ENCODE results near the gene SMIM30.

SMIM30 gene

DNA sequence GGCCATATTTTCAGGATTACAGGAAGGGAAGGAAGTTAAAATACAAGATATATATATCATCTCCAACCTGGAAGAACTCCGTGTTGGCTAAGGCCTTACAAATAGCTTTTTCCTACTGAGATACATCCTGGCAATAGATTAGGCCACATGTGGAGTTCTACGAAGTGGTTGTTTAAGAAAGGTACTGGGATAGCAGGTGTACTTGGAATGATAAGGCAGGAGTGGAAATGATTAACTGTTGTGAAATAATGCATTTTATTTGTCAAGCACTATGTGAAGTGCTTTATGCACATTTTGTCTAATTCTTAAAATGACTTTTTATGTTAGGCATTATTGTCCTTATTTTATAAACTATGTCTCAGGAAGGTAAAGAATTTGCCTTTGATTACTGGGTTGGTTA lies 18.9 kb upstream of the SMIM30 start:
- TF ChIP-seq, protein P1, sequence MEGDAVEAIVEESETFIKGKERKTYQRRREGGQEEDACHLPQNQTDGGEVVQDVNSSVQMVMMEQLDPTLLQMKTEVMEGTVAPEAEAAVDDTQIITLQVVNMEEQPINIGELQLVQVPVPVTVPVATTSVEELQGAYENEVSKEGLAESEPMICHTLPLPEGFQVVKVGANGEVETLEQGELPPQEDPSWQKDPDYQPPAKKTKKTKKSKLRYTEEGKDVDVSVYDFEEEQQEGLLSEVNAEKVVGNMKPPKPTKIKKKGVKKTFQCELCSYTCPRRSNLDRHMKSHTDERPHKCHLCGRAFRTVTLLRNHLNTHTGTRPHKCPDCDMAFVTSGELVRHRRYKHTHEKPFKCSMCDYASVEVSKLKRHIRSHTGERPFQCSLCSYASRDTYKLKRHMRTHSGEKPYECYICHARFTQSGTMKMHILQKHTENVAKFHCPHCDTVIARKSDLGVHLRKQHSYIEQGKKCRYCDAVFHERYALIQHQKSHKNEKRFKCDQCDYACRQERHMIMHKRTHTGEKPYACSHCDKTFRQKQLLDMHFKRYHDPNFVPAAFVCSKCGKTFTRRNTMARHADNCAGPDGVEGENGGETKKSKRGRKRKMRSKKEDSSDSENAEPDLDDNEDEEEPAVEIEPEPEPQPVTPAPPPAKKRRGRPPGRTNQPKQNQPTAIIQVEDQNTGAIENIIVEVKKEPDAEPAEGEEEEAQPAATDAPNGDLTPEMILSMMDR (IDR thresholded peaks at IDR 0.05): no peak
- Histone ChIP-seq H3K4me1 (ENCODE audit: control insufficient read depth in 1 of 2, insufficient read depth in 1 of 2, low read depth in 1 of 2, low read length in 1 of 2) (no peaks in the 10 kb centered on the region), H3K27me3 (no peaks in the 10 kb centered on the region), H3K4me3 (ENCODE audit: low read depth in 1 of 2, low read length in 1 of 2) (no peak overlapping the region), H3K27ac (no peak overlapping the region), H3K9me3 (no peaks in the 10 kb centered on the region), H3K36me3 (no peaks in the 10 kb centered on the region)

DNA sequence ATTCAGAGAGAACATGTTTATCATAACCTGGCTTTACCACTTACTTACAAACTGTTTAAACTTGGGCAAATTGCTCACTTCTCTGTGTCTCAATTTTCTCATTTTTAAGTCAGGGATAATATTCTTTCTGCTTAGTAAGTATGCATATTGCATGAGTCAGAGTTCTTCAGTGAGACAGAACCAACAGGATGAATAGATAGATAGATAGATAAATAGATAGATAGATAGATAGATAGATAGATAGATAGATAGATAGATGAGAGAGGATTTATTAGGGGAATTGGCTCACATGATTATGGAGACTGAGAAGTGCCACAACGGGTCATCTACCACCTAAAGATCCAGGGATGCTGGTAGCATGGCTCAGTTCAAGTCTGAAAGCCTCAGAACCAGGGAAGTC lies 15.7 kb upstream of the SMIM30 start:
- Histone ChIP-seq H3K4me1 (ENCODE audit: control insufficient read depth in 1 of 2, insufficient read depth in 1 of 2, low read depth in 1 of 2, low read length in 1 of 2) (no peaks in the 10 kb centered on the region), H3K27me3 (no peaks in the 10 kb centered on the region), H3K4me3 (ENCODE audit: low read depth in 1 of 2, low read length in 1 of 2) (no peak overlapping the region), H3K36me3 (no peaks in the 10 kb centered on the region), H3K9me3 (no peaks in the 10 kb centered on the region), H3K27ac (no peak overlapping the region)
- TF ChIP-seq, protein P1 (IDR thresholded peaks at IDR 0.05): no peak

DNA sequence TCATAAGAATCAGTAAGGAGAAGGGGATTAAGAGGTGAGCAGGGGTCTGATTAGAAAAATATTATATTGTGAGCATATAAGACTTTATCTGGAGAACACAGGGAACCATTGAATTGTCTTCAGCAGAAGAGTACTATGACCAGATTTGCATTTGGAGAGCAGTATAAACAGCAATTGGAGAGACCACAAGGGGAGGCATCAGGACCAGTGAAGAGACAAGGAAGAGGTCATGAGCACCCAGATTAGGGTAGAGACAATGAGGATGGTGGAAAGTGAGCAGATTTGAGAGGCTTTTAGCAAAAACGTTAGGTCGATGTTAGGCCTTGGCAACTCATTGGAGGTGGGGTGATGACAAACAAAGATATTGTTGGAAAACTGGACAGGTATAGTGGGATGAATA lies 13.0 kb upstream of the SMIM30 start:
- no peak overlapping the region for H3K27ac ChIP-seq
- no peaks in the 10 kb centered on the region for H3K4me1 ChIP-seq (ENCODE audit: control insufficient read depth in 1 of 2, insufficient read depth in 1 of 2, low read depth in 1 of 2, low read length in 1 of 2)
- H3K27me3 ChIP-seq: no peaks in the 10 kb centered on the region
- no peaks in the 10 kb centered on the region for H3K36me3 ChIP-seq
- no peaks in the 10 kb centered on the region for H3K9me3 ChIP-seq
- no peak overlapping the region for H3K4me3 ChIP-seq (ENCODE audit: low read depth in 1 of 2, low read length in 1 of 2)
- TF ChIP-seq, protein P1 (IDR thresholded peaks at IDR 0.05): no peak

DNA sequence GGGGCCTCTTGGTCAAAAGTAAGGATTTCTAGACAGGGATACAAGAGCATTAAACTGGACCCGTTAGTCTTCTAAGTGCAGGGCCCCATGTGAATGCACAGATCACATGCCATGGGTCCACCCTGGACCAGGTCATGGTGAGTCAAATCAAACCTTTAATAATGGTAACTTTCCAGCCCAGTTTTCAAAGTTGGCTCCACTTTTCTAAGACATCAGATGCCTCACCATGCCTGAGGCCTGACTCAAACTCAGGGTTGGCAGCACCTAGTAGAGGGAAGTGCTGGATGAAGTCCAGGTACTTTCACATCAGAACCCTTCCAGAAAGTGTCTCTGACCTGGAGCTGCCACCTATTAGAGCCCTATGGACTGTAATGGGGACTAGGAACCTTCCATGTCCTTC lies 9.7 kb upstream of the SMIM30 start:
- Histone ChIP-seq H3K36me3 (no peaks in the 10 kb centered on the region), H3K27ac (no peak overlapping the region), H3K27me3 (no peaks in the 10 kb centered on the region), H3K4me3 (ENCODE audit: low read depth in 1 of 2, low read length in 1 of 2) (no peak overlapping the region), H3K4me1 (ENCODE audit: control insufficient read depth in 1 of 2, insufficient read depth in 1 of 2, low read depth in 1 of 2, low read length in 1 of 2) (no peaks in the 10 kb centered on the region), H3K9me3 (no peaks in the 10 kb centered on the region)
- TF ChIP-seq, protein P1 (IDR thresholded peaks at IDR 0.05): no peak

DNA sequence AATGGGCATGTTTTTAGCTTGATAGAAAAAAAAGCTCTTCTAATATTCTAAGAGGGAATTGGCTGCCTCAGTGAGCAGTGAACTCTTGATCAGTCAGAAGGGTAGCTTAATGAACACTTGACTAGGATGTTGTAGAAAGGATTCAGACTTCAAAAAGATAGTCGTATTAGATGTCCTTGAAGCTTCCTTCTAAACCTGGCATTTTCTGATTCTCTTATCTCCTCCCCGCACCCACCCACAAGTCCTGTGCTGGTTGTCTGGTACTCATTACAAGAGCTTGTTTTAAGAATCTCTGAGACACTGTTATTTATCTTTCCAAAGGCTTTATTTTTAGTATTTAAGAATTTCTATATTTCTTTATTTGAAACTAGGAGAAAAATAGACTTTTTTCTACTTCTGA lies 7.4 kb upstream of the SMIM30 start:
- TF ChIP-seq, protein P1 (IDR thresholded peaks at IDR 0.05): no peak
- no peak overlapping the region for H3K4me3 ChIP-seq (ENCODE audit: low read depth in 1 of 2, low read length in 1 of 2)
- H3K36me3 ChIP-seq: no peaks in the 10 kb centered on the region
- no peak overlapping the region for H3K27ac ChIP-seq
- no peaks in the 10 kb centered on the region for H3K4me1 ChIP-seq (ENCODE audit: control insufficient read depth in 1 of 2, insufficient read depth in 1 of 2, low read depth in 1 of 2, low read length in 1 of 2)
- no peaks in the 10 kb centered on the region for H3K27me3 ChIP-seq
- H3K9me3 ChIP-seq: no peaks in the 10 kb centered on the region

DNA sequence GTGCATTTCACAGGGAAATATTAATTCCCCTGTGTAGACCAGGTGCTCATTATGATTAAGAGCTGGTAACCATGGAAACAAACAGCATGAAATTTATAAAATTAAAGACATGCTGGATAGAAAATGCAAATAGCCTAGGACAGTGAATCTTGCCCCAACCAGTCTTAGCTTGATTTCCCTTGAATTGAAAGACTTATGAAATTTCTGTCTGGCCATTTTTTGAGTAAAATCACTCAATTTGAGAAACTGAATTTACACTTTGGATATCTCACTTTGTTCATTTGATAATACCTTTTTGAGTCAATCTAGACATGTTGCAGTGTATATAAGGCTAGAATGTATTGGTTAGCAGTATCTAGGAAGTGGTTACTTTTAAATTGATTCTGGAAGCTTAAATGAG lies 4.4 kb upstream of the SMIM30 start:
- no peaks in the 10 kb centered on the region for H3K36me3 ChIP-seq
- peaks cover 5 to 10% of the 10 kb centered on the region in 2 experiments for H3K4me1 ChIP-seq (ENCODE audit: control insufficient read depth in 1 of 2, insufficient read depth in 1 of 2, low read depth in 1 of 2, low read length in 1 of 2)
- peaks cover 14% of the 10 kb centered on the region for H3K27me3 ChIP-seq
- no peaks in the 10 kb centered on the region for H3K9me3 ChIP-seq
- no peak overlapping the region for H3K27ac ChIP-seq
- no peak overlapping the region for H3K4me3 ChIP-seq (ENCODE audit: low read depth in 1 of 2, low read length in 1 of 2)
- TF ChIP-seq, protein P1 (IDR thresholded peaks at IDR 0.05): no peak
